GM12892 (cell line): ENCODE measurements around the gene FSTL3.

Experiments used
- POLR2A ChIP-seq: IDR thresholded peaks from 2 replicates; pipeline ENCODE4 v1.6.1; 2011; ENCODE audit warnings: low read depth, low read length, control low read depth
- POLR2AphosphoS5 ChIP-seq: IDR thresholded peaks from 2 replicates; pipeline ENCODE4 v1.6.1; 2011; ENCODE audit warnings: low read depth, low read length, control low read depth

DNA sequence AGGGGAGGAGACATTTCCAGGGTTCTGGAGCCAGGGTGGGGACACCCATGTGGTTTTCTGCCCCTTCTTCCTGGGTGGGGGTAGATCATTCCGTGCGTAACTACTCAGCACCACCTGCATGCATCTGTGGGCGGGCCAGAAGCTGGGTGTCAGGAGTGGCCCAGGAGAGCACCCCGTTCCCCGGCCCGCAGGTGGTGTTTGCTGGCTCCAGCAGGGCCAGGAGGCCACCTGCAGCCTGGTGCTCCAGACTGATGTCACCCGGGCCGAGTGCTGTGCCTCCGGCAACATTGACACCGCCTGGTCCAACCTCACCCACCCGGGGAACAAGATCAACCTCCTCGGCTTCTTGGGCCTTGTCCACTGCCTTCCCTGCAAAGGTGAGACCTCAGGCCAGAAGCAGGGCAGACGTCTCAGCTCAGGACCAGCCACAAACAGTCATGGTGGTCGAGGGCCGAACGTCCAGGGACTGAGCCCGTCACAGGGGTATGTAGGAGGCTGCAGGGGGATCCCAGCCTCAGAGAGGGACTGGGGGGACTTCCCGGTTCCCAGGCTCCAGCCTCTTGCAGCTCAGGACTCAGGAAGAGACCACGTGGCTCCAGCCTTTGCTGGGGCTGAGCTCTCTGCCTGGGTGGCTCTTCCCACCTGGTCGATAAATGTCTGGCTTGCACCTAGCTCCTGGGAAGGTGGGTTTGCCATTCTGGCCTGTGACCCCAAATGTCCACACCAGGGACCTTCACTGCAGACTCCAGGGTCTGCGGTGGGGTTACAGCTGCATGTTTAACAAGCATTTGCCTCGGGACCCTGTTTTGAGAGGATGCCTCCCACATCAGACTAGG is 1.6 kb downstream of the FSTL3 start:
- TF ChIP-seq POLR2AphosphoS5 (no peak; the same call in 1 of the 2 replicates), POLR2A (no peak)
